ENCODE measurements around the gene FSTL4.

The FSTL4 gene

GRCh38 chr5:133356396-133356983 lies 255.9 kb downstream of the FSTL4 start:
- Histone ChIP-seq H3K4me1 (ENCODE audit: control insufficient read depth in 2 of 2, insufficient read depth in 2 of 2, low read length in 2 of 2) (no peaks in the 10 kb centered on the region), H3K36me3 (ENCODE audit: control insufficient read depth in 2 of 2, insufficient read depth in 2 of 2, low read length in 2 of 2) (no peaks in the 10 kb centered on the region), H3K4me3 (ENCODE audit: low read length in 2 of 2) (no peak overlapping the region), H3K9ac (ENCODE audit: low read depth in 1 of 2, low read length in 2 of 2) (no peak overlapping the region), H3K9me3 (ENCODE audit: control insufficient read depth in 2 of 2, low read length in 2 of 2) (no peaks in the 10 kb centered on the region), H3K27me3 (ENCODE audit: control insufficient read depth in 2 of 2, insufficient read depth in 2 of 2, low read length in 2 of 2) (peaks cover 0 to 2% of the 10 kb centered on the region in 2 donors), H3K27ac (ENCODE audit: low read depth in 2 of 2, low read length in 2 of 2) (no peak overlapping the region)

DNA sequence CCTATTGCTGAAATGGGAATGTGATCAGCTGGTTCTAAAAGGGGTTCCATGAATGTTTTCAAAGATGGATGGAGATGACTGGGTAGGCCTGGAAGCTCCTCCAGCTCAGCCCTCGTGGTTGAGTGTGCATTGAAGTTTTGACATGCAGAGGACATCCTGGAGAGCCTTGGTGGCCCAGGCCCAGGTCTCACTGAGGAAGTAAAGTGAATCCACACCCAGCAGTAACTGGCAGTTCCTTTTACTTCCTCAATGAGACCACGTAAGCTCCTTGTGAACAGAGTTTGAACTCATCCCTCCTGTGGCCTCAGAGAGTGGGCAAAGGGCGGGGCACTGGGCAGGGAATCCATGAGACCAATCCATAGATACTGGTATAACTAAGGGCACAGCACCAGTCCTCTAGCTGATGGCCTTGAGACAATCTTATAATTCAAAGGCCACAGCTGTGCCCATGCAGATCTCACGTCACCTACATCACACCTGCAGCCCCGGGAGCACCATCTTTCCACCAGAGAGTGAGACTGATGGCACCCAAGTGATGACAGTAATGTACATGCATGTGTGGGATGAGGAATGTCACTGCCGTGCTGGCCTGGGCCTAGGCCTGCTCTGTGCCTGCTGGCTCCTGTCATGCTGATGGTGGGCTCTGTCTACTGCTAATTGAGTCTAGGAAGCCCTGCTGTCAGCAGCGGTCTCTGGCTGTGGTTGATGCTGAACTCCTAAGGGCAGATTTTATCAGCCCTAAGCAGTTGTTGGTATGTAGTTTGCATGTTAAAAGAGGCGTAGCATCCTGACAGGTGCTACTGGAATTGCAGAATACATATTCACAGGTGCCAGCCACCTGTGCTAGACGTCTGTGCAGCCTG lies 257.8 kb downstream of the FSTL4 start:
- Histone ChIP-seq H3K27me3 (ENCODE audit: control insufficient read depth in 2 of 2, insufficient read depth in 2 of 2, low read length in 2 of 2) (no peaks in the 10 kb centered on the region), H3K9ac (ENCODE audit: low read depth in 1 of 2, low read length in 2 of 2) (no peak overlapping the region), H3K27ac (ENCODE audit: low read depth in 2 of 2, low read length in 2 of 2) (no peak overlapping the region), H3K4me1 (ENCODE audit: control insufficient read depth in 2 of 2, insufficient read depth in 2 of 2, low read length in 2 of 2) (no peaks in the 10 kb centered on the region), H3K36me3 (ENCODE audit: control insufficient read depth in 2 of 2, insufficient read depth in 2 of 2, low read length in 2 of 2) (no peaks in the 10 kb centered on the region), H3K4me3 (ENCODE audit: low read length in 2 of 2) (no peak overlapping the region), H3K9me3 (ENCODE audit: control insufficient read depth in 2 of 2, low read length in 2 of 2) (no peaks in the 10 kb centered on the region)

DNA sequence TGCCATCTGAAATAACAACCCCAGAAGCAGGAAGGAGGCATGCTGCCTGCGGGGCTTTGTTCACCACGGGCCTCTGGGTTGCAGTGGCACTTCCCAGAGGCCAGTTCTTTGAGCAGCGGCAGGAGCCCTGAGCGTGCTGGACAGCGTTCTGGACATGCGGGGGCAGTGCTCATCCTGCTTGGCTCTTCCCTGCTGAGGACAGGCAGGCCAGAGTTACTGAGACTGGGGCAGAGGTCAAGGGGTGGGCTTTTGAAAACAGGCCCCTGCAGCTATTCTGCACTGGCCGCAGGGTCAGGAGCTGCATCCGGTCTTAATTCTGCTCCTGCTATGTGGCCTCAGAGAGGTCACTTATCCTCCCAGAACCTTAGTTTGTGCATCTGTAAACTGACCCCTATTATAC lies 258.6 kb downstream of the FSTL4 start:
- Histone ChIP-seq H3K4me1 (ENCODE audit: control insufficient read depth in 2 of 2, insufficient read depth in 2 of 2, low read length in 2 of 2) (no peaks in the 10 kb centered on the region), H3K36me3 (ENCODE audit: control insufficient read depth in 2 of 2, insufficient read depth in 2 of 2, low read length in 2 of 2) (no peaks in the 10 kb centered on the region), H3K9me3 (ENCODE audit: control insufficient read depth in 2 of 2, low read length in 2 of 2) (no peaks in the 10 kb centered on the region), H3K4me3 (ENCODE audit: low read length in 2 of 2) (no peak overlapping the region), H3K27ac (ENCODE audit: low read depth in 2 of 2, low read length in 2 of 2) (no peak overlapping the region), H3K9ac (ENCODE audit: low read depth in 1 of 2, low read length in 2 of 2) (no peak overlapping the region), H3K27me3 (ENCODE audit: control insufficient read depth in 2 of 2, insufficient read depth in 2 of 2, low read length in 2 of 2) (peaks cover 0 to 2% of the 10 kb centered on the region in 2 donors)

DNA sequence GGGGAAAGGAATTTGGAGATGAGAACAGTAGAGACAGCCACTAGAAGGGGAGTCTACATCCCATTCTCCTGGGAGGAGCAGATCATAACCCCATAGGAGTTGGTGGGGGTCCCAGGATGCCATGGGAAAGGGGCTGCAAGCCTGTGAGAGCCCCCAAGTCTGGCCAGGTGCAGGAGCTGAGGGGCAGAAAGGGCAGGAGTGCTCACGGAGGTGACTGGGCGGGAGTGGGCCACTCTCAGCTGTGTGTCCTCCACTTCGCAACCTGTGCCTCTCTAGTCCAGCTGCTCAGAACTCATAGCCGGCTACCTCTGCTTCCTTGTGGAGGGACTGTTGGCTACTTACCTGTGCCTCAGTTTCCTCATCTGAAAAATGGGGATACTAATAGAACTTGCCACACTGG lies 263.9 kb downstream of the FSTL4 start:
- H3K4me1 ChIP-seq (ENCODE audit: control insufficient read depth in 2 of 2, insufficient read depth in 2 of 2, low read length in 2 of 2), result no peaks in the 10 kb centered on the region

DNA sequence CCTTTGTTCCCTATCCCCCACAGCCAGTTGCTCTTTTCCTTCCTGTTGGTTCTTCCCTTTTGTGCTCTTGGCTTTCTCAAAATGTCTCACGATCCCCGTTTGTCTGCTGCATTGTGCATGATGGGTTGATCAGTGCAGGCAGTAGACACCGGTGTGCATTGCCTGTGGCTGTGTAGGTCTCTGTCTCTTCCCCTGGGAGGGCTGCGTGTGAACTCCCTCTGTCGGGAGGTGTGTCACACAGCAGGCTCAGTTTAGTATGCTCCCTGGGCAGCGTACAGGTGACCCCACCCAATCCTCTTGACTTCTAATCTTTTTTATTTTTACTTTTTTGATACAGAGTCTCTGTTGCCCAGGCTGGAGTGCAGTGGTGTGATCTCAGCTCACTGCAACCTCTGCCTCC lies 265.3 kb downstream of the FSTL4 start:
- H3K27me3 ChIP-seq (ENCODE audit: control insufficient read depth in 2 of 2, insufficient read depth in 2 of 2, low read length in 2 of 2), result peaks cover 0 to 2% of the 10 kb centered on the region in 2 donors
- H3K36me3 ChIP-seq (ENCODE audit: control insufficient read depth in 2 of 2, insufficient read depth in 2 of 2, low read length in 2 of 2), result no peaks in the 10 kb centered on the region
- H3K4me1 ChIP-seq (ENCODE audit: control insufficient read depth in 2 of 2, insufficient read depth in 2 of 2, low read length in 2 of 2), result no peaks in the 10 kb centered on the region
- no peak overlapping the region for H3K4me3 ChIP-seq (ENCODE audit: low read length in 2 of 2)
- H3K9ac ChIP-seq (ENCODE audit: low read depth in 1 of 2, low read length in 2 of 2), result no peak overlapping the region
- no peak overlapping the region for H3K27ac ChIP-seq (ENCODE audit: low read depth in 2 of 2, low read length in 2 of 2)
- no peaks in the 10 kb centered on the region for H3K9me3 ChIP-seq (ENCODE audit: control insufficient read depth in 2 of 2, low read length in 2 of 2)

More for the DNA sequence above, 263.9 kb downstream of the FSTL4 start:
- no peak overlapping the region for H3K4me3 ChIP-seq (ENCODE audit: low read length in 2 of 2)
- no peaks in the 10 kb centered on the region for H3K36me3 ChIP-seq (ENCODE audit: control insufficient read depth in 2 of 2, insufficient read depth in 2 of 2, low read length in 2 of 2)
- H3K9ac ChIP-seq (ENCODE audit: low read depth in 1 of 2, low read length in 2 of 2), result no peak overlapping the region
- peaks cover 0 to 2% of the 10 kb centered on the region in 2 donors for H3K27me3 ChIP-seq (ENCODE audit: control insufficient read depth in 2 of 2, insufficient read depth in 2 of 2, low read length in 2 of 2)
- no peaks in the 10 kb centered on the region for H3K9me3 ChIP-seq (ENCODE audit: control insufficient read depth in 2 of 2, low read length in 2 of 2)
- H3K27ac ChIP-seq (ENCODE audit: low read depth in 2 of 2, low read length in 2 of 2), result no peak overlapping the region

- H3K9ac ChIP-seq (ENCODE audit: low read depth in 1 of 2, low read length in 2 of 2), result no peak overlapping the region
- no peaks in the 10 kb centered on the region for H3K9me3 ChIP-seq (ENCODE audit: control insufficient read depth in 2 of 2, low read length in 2 of 2)
- peaks cover 8 to 10% of the 10 kb centered on the region in 2 donors for H3K4me1 ChIP-seq (ENCODE audit: control insufficient read depth in 2 of 2, insufficient read depth in 2 of 2, low read length in 2 of 2)
- no peak overlapping the region for H3K4me3 ChIP-seq (ENCODE audit: low read length in 2 of 2)
- no peaks in the 10 kb centered on the region for H3K36me3 ChIP-seq (ENCODE audit: control insufficient read depth in 2 of 2, insufficient read depth in 2 of 2, low read length in 2 of 2)
- H3K27ac ChIP-seq (ENCODE audit: low read depth in 2 of 2, low read length in 2 of 2), result no peak overlapping the region
- peaks cover 0 to 2% of the 10 kb centered on the region in 2 donors for H3K27me3 ChIP-seq (ENCODE audit: control insufficient read depth in 2 of 2, insufficient read depth in 2 of 2, low read length in 2 of 2)
Measured at GRCh38 chr5:133344266-133344665, 268.1 kb downstream of the FSTL4 start.

- peaks cover 8 to 10% of the 10 kb centered on the region in 2 donors for H3K4me1 ChIP-seq (ENCODE audit: control insufficient read depth in 2 of 2, insufficient read depth in 2 of 2, low read length in 2 of 2)
- no peak overlapping the region for H3K9ac ChIP-seq (ENCODE audit: low read depth in 1 of 2, low read length in 2 of 2)
- no peak overlapping the region for H3K27ac ChIP-seq (ENCODE audit: low read depth in 2 of 2, low read length in 2 of 2)
- no peaks in the 10 kb centered on the region for H3K27me3 ChIP-seq (ENCODE audit: control insufficient read depth in 2 of 2, insufficient read depth in 2 of 2, low read length in 2 of 2)
- H3K36me3 ChIP-seq (ENCODE audit: control insufficient read depth in 2 of 2, insufficient read depth in 2 of 2, low read length in 2 of 2), result no peaks in the 10 kb centered on the region
- H3K9me3 ChIP-seq (ENCODE audit: control insufficient read depth in 2 of 2, low read length in 2 of 2), result no peaks in the 10 kb centered on the region
- no peak overlapping the region for H3K4me3 ChIP-seq (ENCODE audit: low read length in 2 of 2)
Measured at GRCh38 chr5:133343196-133343595, 269.1 kb downstream of the FSTL4 start.

DNA sequence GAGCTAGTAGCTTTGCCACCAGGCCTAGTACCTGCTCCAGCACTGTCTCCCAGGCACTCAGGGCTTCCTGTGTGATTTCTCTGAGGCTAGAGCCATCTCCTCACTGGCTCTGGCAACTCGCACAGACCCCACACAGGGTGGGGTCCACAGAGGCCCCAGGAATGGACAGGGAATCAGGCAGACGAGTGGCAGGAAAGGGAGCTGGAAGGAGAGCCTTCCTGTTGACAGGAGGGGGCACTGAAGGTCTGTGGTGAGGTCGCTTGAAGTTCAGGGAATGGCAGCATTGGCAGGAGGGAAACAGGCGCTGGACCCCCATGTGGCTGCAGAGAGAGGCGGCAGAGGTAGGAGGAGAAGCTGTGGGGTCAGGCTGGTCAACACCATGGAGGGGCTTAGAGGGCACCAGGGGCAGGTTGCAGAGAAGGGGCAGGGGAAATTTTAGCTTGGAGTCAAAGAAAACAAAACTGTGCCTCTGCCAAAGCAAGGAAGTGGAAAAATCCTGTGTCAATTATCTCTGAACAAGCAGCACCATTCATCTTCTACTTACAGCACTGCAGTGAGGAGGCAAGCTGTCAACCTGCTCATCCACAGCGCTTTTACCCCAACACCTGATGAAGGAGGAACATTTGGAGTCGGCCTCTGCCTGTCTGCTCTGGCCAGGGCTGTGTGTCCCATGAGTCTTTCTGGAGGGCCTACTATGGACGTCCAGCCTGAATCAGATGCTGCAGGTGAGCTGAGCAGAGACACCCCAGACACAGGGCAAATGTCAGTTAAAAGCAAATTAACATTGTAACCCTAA lies 270.2 kb downstream of the FSTL4 start:
- Histone ChIP-seq H3K4me1 (ENCODE audit: control insufficient read depth in 2 of 2, insufficient read depth in 2 of 2, low read length in 2 of 2) (peaks cover 8 to 10% of the 10 kb centered on the region in 2 donors), H3K27me3 (ENCODE audit: control insufficient read depth in 2 of 2, insufficient read depth in 2 of 2, low read length in 2 of 2) (no peaks in the 10 kb centered on the region), H3K9me3 (ENCODE audit: control insufficient read depth in 2 of 2, low read length in 2 of 2) (no peaks in the 10 kb centered on the region), H3K36me3 (ENCODE audit: control insufficient read depth in 2 of 2, insufficient read depth in 2 of 2, low read length in 2 of 2) (no peaks in the 10 kb centered on the region), H3K9ac (ENCODE audit: low read depth in 1 of 2, low read length in 2 of 2) (no peak overlapping the region), H3K4me3 (ENCODE audit: low read length in 2 of 2) (no peak overlapping the region), H3K27ac (ENCODE audit: low read depth in 2 of 2, low read length in 2 of 2) (no peak overlapping the region)

GRCh38 chr5:133341296-133341695 lies 271.0 kb downstream of the FSTL4 start:
- Histone ChIP-seq H3K4me1 (ENCODE audit: control insufficient read depth in 2 of 2, insufficient read depth in 2 of 2, low read length in 2 of 2) (peaks cover 8 to 10% of the 10 kb centered on the region in 2 donors), H3K36me3 (ENCODE audit: control insufficient read depth in 2 of 2, insufficient read depth in 2 of 2, low read length in 2 of 2) (no peaks in the 10 kb centered on the region), H3K27me3 (ENCODE audit: control insufficient read depth in 2 of 2, insufficient read depth in 2 of 2, low read length in 2 of 2) (no peaks in the 10 kb centered on the region), H3K4me3 (ENCODE audit: low read length in 2 of 2) (no peak overlapping the region), H3K27ac (ENCODE audit: low read depth in 2 of 2, low read length in 2 of 2) (no peak overlapping the region), H3K9ac (ENCODE audit: low read depth in 1 of 2, low read length in 2 of 2) (no peak overlapping the region), H3K9me3 (ENCODE audit: control insufficient read depth in 2 of 2, low read length in 2 of 2) (no peaks in the 10 kb centered on the region)

GRCh38 chr5:133340822-133341221 lies 271.5 kb downstream of the FSTL4 start:
- Histone ChIP-seq H3K4me1 (ENCODE audit: control insufficient read depth in 2 of 2, insufficient read depth in 2 of 2, low read length in 2 of 2) (peaks cover 8 to 10% of the 10 kb centered on the region in 2 donors), H3K9ac (ENCODE audit: low read depth in 1 of 2, low read length in 2 of 2) (no peak overlapping the region), H3K27me3 (ENCODE audit: control insufficient read depth in 2 of 2, insufficient read depth in 2 of 2, low read length in 2 of 2) (no peaks in the 10 kb centered on the region), H3K4me3 (ENCODE audit: low read length in 2 of 2) (no peak overlapping the region), H3K36me3 (ENCODE audit: control insufficient read depth in 2 of 2, insufficient read depth in 2 of 2, low read length in 2 of 2) (no peaks in the 10 kb centered on the region), H3K9me3 (ENCODE audit: control insufficient read depth in 2 of 2, low read length in 2 of 2) (no peaks in the 10 kb centered on the region), H3K27ac (ENCODE audit: low read depth in 2 of 2, low read length in 2 of 2) (no peak overlapping the region)

Measured in mucosa of rectum (tissue), 2 donors.